Esophagus squamous epithelium (tissue), 5 donors: Measurements from ENCODE around the gene HOOK2. TPM values are rescaled to one million over a fixed set of nuclear protein-coding genes. Genes with fewer than 3 reads are reported as not detected.
"Not testable (repeated sequence)": the region's sequence is repeated elsewhere in the genome, so short reads cannot be mapped to it uniquely, and the experiment has no call there.

Source experiments
- DNase-seq: peaks from one replicate; lab custom pipeline; 2025; lab: John Stamatoyannopoulos, UW
- H3K27ac ChIP-seq, 4 donors: fragments of 200-600 bp; sonication (generic); one replicate each; pipeline ENCODE4 v1.5.1; 2016 to 2019; ENCODE audit warnings: mild to moderate bottlenecking in 1 of 4
- H3K27me3 ChIP-seq, 4 donors: fragments of 200-600 bp; sonication (generic); 1 replicate in 3 of 4; 2 replicates in 1 of 4; pipeline versions ENCODE4 v1.5.1 to v1.6.0; 2017 to 2021; ENCODE audit warnings: antibody characterized with exemption in 1 of 4
- H3K36me3 ChIP-seq, 3 donors: fragments of 200-600 bp; sonication (generic); one replicate each; pipeline ENCODE4 v1.5.1; 2016 to 2019
- H3K4me1 ChIP-seq, 3 donors: fragments of 200-600 bp; sonication (generic); one replicate each; pipeline ENCODE4 v1.5.1; 2017 to 2019
- H3K4me3 ChIP-seq, 4 donors: fragments of 200-600 bp; sonication (generic); 1 replicate in 3 of 4; 2 replicates in 1 of 4; pipeline ENCODE4 v1.5.1; 2016 to 2019; ENCODE audit warnings: mild to moderate bottlenecking in 2 of 4, moderate library complexity in 1 of 4
- H3K9me3 ChIP-seq, 3 donors: fragments of 200-600 bp; sonication (generic); one replicate each; pipeline ENCODE4 v1.5.1; 2016 to 2019
- CTCF ChIP-seq, 6 experiments: fragments of 450-650 bp in 4 of 6; fragments of 200-600 bp in 2 of 6; sonication (generic) in 2 of 6; IDR thresholded peaks; one replicate each; pipeline ENCODE4 v1.5.1; 2016 to 2019; ENCODE audit warnings: antibody characterized with exemption in 6 of 6, mild to moderate bottlenecking in 4 of 6, moderate library complexity in 4 of 6
- POLR2A ChIP-seq, 4 donors: fragments of 450-650 bp; IDR thresholded peaks; one replicate each; pipeline ENCODE4 v1.6.1; 2017; ENCODE audit warnings: antibody characterized with exemption in 4 of 4, mild to moderate bottlenecking in 4 of 4, moderate library complexity in 3 of 4
- WGBS, 2 donors: methylation state at CpG; one replicate each; pipeline ENCODE4 v1.1.5; 2018; 5-methylcytosine and 5-hydroxymethylcytosine counted together
- intact Hi-C: fragments of 100-400 bp; cut with DNase I; formaldehyde crosslinking; loops from one replicate; pipeline ENCODE4 v1.15.0; 2022
- total RNA-seq, 4 donors: library from RNA; depleted of rRNA; stranded (reverse); fragments of >200 nt; gene quantifications; one replicate each; pipeline ENCODE4 v1.1.0, GENCODE V29; 2016
- donor health status: DM: yes; HTN: yes; CAD: no.

The HOOK2 gene
- total RNA-seq, result 10 to 100 TPM; 41.4 to 76.5 (median 61.6) TPM

DNA sequence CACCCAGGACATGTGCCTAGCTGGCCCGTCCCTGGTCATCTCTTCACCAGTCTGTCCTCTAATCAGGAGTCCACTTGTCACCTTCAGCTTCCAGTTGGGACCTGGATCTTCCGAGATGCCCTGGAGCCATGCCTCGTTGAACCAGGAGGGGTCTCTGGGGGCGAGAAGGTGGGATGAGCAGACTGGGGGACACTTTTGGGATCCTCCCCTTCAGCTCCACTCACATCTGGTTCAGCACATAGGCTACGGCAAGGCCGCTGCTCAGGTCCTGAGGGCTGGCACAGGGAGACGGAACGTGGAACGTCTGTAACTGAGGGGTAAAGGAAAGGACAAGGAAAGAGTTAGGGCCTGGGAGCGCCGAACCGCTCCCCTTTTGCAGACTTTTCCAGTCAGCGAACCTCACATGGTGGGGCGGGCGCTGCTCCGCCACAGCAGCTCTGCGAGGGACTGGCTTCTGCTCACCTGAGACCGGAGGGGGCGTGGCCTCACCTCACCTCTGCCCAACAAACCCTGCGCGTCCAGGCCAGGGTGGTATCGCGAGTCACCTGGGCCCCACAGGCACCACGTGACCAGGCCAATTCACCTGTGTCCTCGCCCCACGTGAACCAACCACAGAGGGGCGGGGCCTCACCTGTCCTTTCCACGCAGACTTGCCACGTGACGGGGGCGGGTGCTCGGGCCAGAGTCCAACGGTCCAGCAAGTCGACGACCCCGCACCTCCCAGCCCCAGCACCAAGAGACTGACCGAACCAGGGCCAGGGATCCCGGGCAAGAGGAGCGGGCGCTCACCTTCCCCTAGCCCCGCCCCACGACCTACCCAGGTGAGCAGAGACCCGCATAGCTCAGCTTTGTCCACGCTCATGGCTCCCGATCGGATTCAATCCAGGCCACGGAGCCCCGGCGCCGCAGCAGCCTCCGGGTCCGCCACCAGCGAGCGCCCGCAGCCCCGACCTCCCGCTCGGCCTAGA is at the start of gene HOOK2:
Gene HOOK2, minus strand, starts transcription at position 965 of the 968 bp plus-strand sequence. Its CDS starts 103 bp downstream, at position 862.
- peak; percentile 63 for DNase-seq
- intact Hi-C loops, result loop anchor here (5.0 kb wide), 1 partner anchor 67 kb away; no protein-coding TSS in a partner anchor
- TF ChIP-seq POLR2A (IDR thresholded peaks at IDR 0.05) (peak in 3 of 4 donors; percentile 27 to 47 (median 36)), CTCF (IDR thresholded peaks at IDR 0.05) (peak in 1 of 6 experiments; percentile 25)

GRCh38 chr19:12821761-12822160 is 46.4 kb upstream of the HOOK2 start:
- no peak for DNase-seq
- intact Hi-C loops, result no loop called here
- WGBS, 2 donors, result 78 to 87% methylated on average over 2 of the region's 2 CpGs

More for the DNA sequence above, at the start of gene HOOK2:
- Histone ChIP-seq H3K9me3 (no peaks in the 10 kb centered on the region), H3K36me3 (peaks cover 0 to 24% (median 3%) of the 10 kb centered on the region in 3 donors), H3K27me3 (no peaks in the 10 kb centered on the region), H3K4me3 (peak within 1 kb of the TSS; percentile 58 to 90 (median 71)), H3K4me1 (peaks cover 21 to 50% (median 29%) of the 10 kb centered on the region in 3 donors), H3K27ac (peak within 1 kb of the TSS; percentile 95 to 98 (median 98))
- 49 to 60% methylated on average over 1 to 8 of the region's 58 CpGs for WGBS, 2 donors

GRCh38 chr19:12817810-12818209 is 42.5 kb upstream of the HOOK2 start:
- H3K9me3 ChIP-seq, H3K27me3 ChIP-seq, H3K4me3 ChIP-seq, DNase-seq, intact Hi-C loops, H3K4me1 ChIP-seq, H3K27ac ChIP-seq: not testable (repeated sequence)
- H3K36me3 ChIP-seq, result peaks cover 0 to 17% (median 0%) of the 10 kb centered on the region in 3 donors
- 89 to 90% methylated on average over 11 of the region's 11 CpGs for WGBS, 2 donors

More at GRCh38 chr19:12821761-12822160, 46.4 kb upstream of the HOOK2 start:
- Histone ChIP-seq H3K36me3 (no peaks in the 10 kb centered on the region), H3K4me1 (peaks cover 5 to 8% (median 6%) of the 10 kb centered on the region in 3 donors), H3K4me3 (no peak overlapping the region), H3K27me3 (peaks cover 0 to 33% (median 7%) of the 10 kb centered on the region in 4 donors), H3K27ac (no peak overlapping the region), H3K9me3 (no peaks in the 10 kb centered on the region)
- TF ChIP-seq CTCF (IDR thresholded peaks at IDR 0.05) (no peak), POLR2A (IDR thresholded peaks at IDR 0.05) (no peak)

- 90 to 91% methylated on average over 6 of the region's 6 CpGs for WGBS, 2 donors
- H3K36me3 ChIP-seq, result peaks cover 0 to 23% (median 0%) of the 10 kb centered on the region in 3 donors
- DNase-seq, intact Hi-C loops, H3K9me3 ChIP-seq, H3K27me3 ChIP-seq, H3K27ac ChIP-seq, H3K4me1 ChIP-seq, H3K4me3 ChIP-seq: not testable (repeated sequence)
Measured at GRCh38 chr19:12817188-12817587, 41.8 kb upstream of the HOOK2 start.

GRCh38 chr19:12815088-12815487 is 39.7 kb upstream of the HOOK2 start:
- Histone ChIP-seq H3K36me3 (peaks cover 0 to 42% (median under 1%) of the 10 kb centered on the region in 3 donors), H3K9me3 (no peaks in the 10 kb centered on the region), H3K27me3 (no peaks in the 10 kb centered on the region), H3K27ac (no peak overlapping the region), H3K4me1 (no peaks in the 10 kb centered on the region), H3K4me3 (no peak overlapping the region)
- WGBS, 2 donors, result 92% methylated on average over 5 to 7 of the region's 7 CpGs
- TF ChIP-seq CTCF (IDR thresholded peaks at IDR 0.05) (no peak), POLR2A (IDR thresholded peaks at IDR 0.05) (no peak)
- intact Hi-C loops, result no loop called here
- no peak for DNase-seq
